ENCODE results near the gene RAVER2. TPM values are rescaled to one million over a fixed set of nuclear protein-coding genes. Genes with fewer than 3 reads are reported as not detected.

Gene RAVER2
- total and polyA plus RNA-seq, 2 of the 13 experiments (the other 11 are each of a cell fraction or from before 2014, with no cell fraction given): 11.4 to 15.4 TPM

- no peak for TF ChIP-seq ZBTB26 (CRISPR knock-in tag; IDR thresholded peaks at IDR 0.05; ENCODE audit: borderline replicate concordance)
These were observed 32.8 kb upstream of the RAVER2 start (continued) for GRCh38 chr1:64712049-64712448.

GRCh38 chr1:64715186-64715585 is 29.7 kb upstream of the RAVER2 start:
- Histone ChIP-seq H3K9ac (ENCODE audit: insufficient read depth, low read depth, low read length) (no peak overlapping the region), H3K27ac (ENCODE audit: extremely low read length, insufficient read depth, low read length) (no peak overlapping the region), H3K9me3 (ENCODE audit: low read length) (no peaks in the 10 kb centered on the region), H3K4me3 (replicated peaks in 1 of 3; ENCODE audit: insufficient read depth in 1 of 3, low read depth in 2 of 3, low read length in 3 of 3) (no peak overlapping the region), H3K36me3 (replicated peaks in 1 of 2; ENCODE audit: control insufficient read depth in 1 of 2, insufficient read depth in 2 of 2, low read length in 2 of 2) (no peaks in the 10 kb centered on the region), H3K4me1 (ENCODE audit: insufficient read depth, low read length) (no peaks in the 10 kb centered on the region), H3K27me3 (ENCODE audit: control insufficient read depth in 1 of 2, insufficient read depth in 2 of 2, low read length in 2 of 2) (peaks cover 0 to 3% of the 10 kb centered on the region in 2 experiments; a peak in 1 of 5 replicates), H4K20me1 (ENCODE audit: insufficient read depth, low read length) (no peaks in the 10 kb centered on the region), H2AFZ (ENCODE audit: low read length) (no peak overlapping the region), H3K4me2 (ENCODE audit: low read depth, low read length) (no peak overlapping the region), H3K79me2 (ENCODE audit: insufficient read depth, low read length) (no peaks in the 10 kb centered on the region)
- POLR2A ChIA-PET: no interaction called here
- ATAC-seq: no peak
- intact Hi-C loops (cut with micrococcal nuclease; ENCODE audit: unreplicated experiment) (no loop called here), in situ Hi-C loops (cut with HindIII; ENCODE audit: extremely low pct_ligation_motif_present, low pct_unique_long_range_greater_than_20kb) (no loop called here)
- 3% methylated on average over 2 of the region's 2 CpGs for WGBS (ENCODE audit: low lambda C conversion rate)
- CTCF ChIA-PET (ENCODE audit: low intra/inter-chr PET ratio, low total read pairs): no interaction called here
- no peak for FAIRE-seq
- no peak for TF ChIP-seq MAF1 (CRISPR knock-in tag; IDR thresholded peaks at IDR 0.05; ENCODE audit: borderline replicate concordance)
- BruUV-seq (replicated peaks): no TSS peak
- no peak for DNase-seq (ENCODE audit: low spot score)

GRCh38 chr1:64721135-64721534 is 23.7 kb upstream of the RAVER2 start:
- no peak overlapping the region for H3K9ac ChIP-seq (ENCODE audit: insufficient read depth, low read depth, low read length)
- no peak for ATAC-seq
- no TSS peak for BruUV-seq (replicated peaks)
- no peak for DNase-seq (ENCODE audit: low spot score)
- H3K4me2 ChIP-seq (ENCODE audit: low read depth, low read length): no peak overlapping the region
- no peak for FAIRE-seq
- H3K79me2 ChIP-seq (ENCODE audit: insufficient read depth, low read length): no peaks in the 10 kb centered on the region
- ChIA-PET POLR2A (no interaction called here), CTCF (ENCODE audit: low intra/inter-chr PET ratio, low total read pairs) (no interaction called here)
- H3K36me3 ChIP-seq (replicated peaks in 1 of 2; ENCODE audit: control insufficient read depth in 1 of 2, insufficient read depth in 2 of 2, low read length in 2 of 2): no peaks in the 10 kb centered on the region
- H3K9me3 ChIP-seq (ENCODE audit: low read length): no peaks in the 10 kb centered on the region
- H3K4me1 ChIP-seq (ENCODE audit: insufficient read depth, low read length): no peaks in the 10 kb centered on the region
- no peak overlapping the region for H2AFZ ChIP-seq (ENCODE audit: low read length)
- 0 out of 5 replicates have a peak, but pooled peaks cover 0 to 3% of the 10 kb centered on the region in 2 experiments for H3K27me3 ChIP-seq (ENCODE audit: control insufficient read depth in 1 of 2, insufficient read depth in 2 of 2, low read length in 2 of 2)
- in situ Hi-C loops (cut with HindIII; ENCODE audit: extremely low pct_ligation_motif_present, low pct_unique_long_range_greater_than_20kb) (no loop called here), intact Hi-C loops (cut with micrococcal nuclease; ENCODE audit: unreplicated experiment) (no loop called here)
- 1% methylated on average over 2 of the region's 2 CpGs for WGBS (ENCODE audit: low lambda C conversion rate)
- no peak overlapping the region for H3K4me3 ChIP-seq (replicated peaks in 1 of 3; ENCODE audit: insufficient read depth in 1 of 3, low read depth in 2 of 3, low read length in 3 of 3)
- H4K20me1 ChIP-seq (ENCODE audit: insufficient read depth, low read length): no peaks in the 10 kb centered on the region
- no peak overlapping the region for H3K27ac ChIP-seq (ENCODE audit: extremely low read length, insufficient read depth, low read length)
- no peak for TF ChIP-seq NFE2L2 (IDR thresholded peaks at IDR 0.05; ENCODE audit: low read length)
- no peak for TF ChIP-seq ZNF569 (CRISPR knock-in tag; IDR thresholded peaks at IDR 0.05; ENCODE audit: borderline replicate concordance)
- TF ChIP-seq ZNF430 (CRISPR knock-in tag; IDR thresholded peaks at IDR 0.05): no peak
- no peak for TF ChIP-seq KLF13 (CRISPR knock-in tag; IDR thresholded peaks at IDR 0.05)
- no peak for TF ChIP-seq ATAD3A (CRISPR knock-in tag; IDR thresholded peaks at IDR 0.05)
- no peak for TF ChIP-seq SP1 (IDR thresholded peaks at IDR 0.05)
- TF ChIP-seq SP1 (CRISPR knock-in tag; IDR thresholded peaks at IDR 0.05): no peak
- no peak for TF ChIP-seq ZBTB42 (CRISPR knock-in tag; IDR thresholded peaks at IDR 0.05)
- no peak for TF ChIP-seq HNF1A (IDR thresholded peaks at IDR 0.05; ENCODE audit: low read depth)
- TF ChIP-seq HNF1A (CRISPR knock-in tag; IDR thresholded peaks at IDR 0.05; ENCODE audit: borderline replicate concordance): no peak
- TF ChIP-seq NR0B2 (CRISPR knock-in tag; IDR thresholded peaks at IDR 0.05): no peak
